HepG2 (cell line): ENCODE measurements around the gene LIN28A. TPM values are rescaled to one million over a fixed set of nuclear protein-coding genes. Genes with fewer than 3 reads are reported as not detected.

Source experiments
- AGO1 ChIP-seq: fragments of 200-400 bp; formaldehyde crosslinking; IDR thresholded peaks from 2 replicates; pipeline ENCODE4 v1.6.1; 2017; ENCODE audit warnings: mild to moderate bottlenecking, low read depth, low read length, moderate library complexity; ENCODE audit not compliant: poor library complexity, severe bottlenecking
- BCL3 ChIP-seq: sonication (generic); formaldehyde crosslinking; IDR thresholded peaks from 2 replicates; pipeline ENCODE4 v1.5.1; 2020; ENCODE audit warnings: mild to moderate bottlenecking, missing genetic modification reagents, moderate library complexity
- BRD4 ChIP-seq: sonication (generic); formaldehyde crosslinking; IDR thresholded peaks from 2 replicates; pipeline ENCODE4 v1.4.0; 2020; ENCODE audit warnings: missing genetic modification reagents
- HNRNPL ChIP-seq: fragments of 200-400 bp; formaldehyde crosslinking; IDR thresholded peaks from 2 replicates; pipeline ENCODE4 v1.6.1; 2017; ENCODE audit warnings: mild to moderate bottlenecking, low read depth, low read length
- KDM2A ChIP-seq: sonication (generic); formaldehyde crosslinking; IDR thresholded peaks from 2 replicates; pipeline ENCODE4 v1.4.0; 2020; ENCODE audit warnings: low read depth, missing genetic modification reagents, borderline replicate concordance
- MAFG ChIP-seq: sonication (generic); formaldehyde crosslinking; IDR thresholded peaks from 2 replicates; pipeline ENCODE4 v1.5.1; 2020; ENCODE audit warnings: mild to moderate bottlenecking, missing genetic modification reagents
- NR3C1 ChIP-seq: sonication (generic); formaldehyde crosslinking; IDR thresholded peaks from 2 replicates; pipeline ENCODE4 v1.4.0; 2020; ENCODE audit warnings: missing genetic modification reagents
- PITX1 ChIP-seq: sonication (generic); formaldehyde crosslinking; IDR thresholded peaks from 2 replicates; pipeline ENCODE4 v1.5.1; 2020; ENCODE audit warnings: mild to moderate bottlenecking, missing genetic modification reagents
- REST ChIP-seq, 2 experiments: IDR thresholded peaks; 2 replicates each; pipeline ENCODE4 v1.6.1; 2011 to 2012; ENCODE audit warnings: low read length in 2 of 2, borderline replicate concordance in 1 of 2, low read depth in 1 of 2, mild to moderate bottlenecking in 1 of 2, moderate library complexity in 1 of 2
- ZBTB38 ChIP-seq: sonication (generic); formaldehyde crosslinking; IDR thresholded peaks from 2 replicates; pipeline ENCODE4 v1.5.1; 2020; ENCODE audit warnings: mild to moderate bottlenecking, missing genetic modification reagents
- ZNF30 ChIP-seq: sonication (generic); formaldehyde crosslinking; IDR thresholded peaks from 2 replicates; pipeline ENCODE4 v1.5.0; 2020; ENCODE audit warnings: mild to moderate bottlenecking, missing genetic modification reagents
- ZNF430 ChIP-seq: sonication (generic); formaldehyde crosslinking; IDR thresholded peaks from 2 replicates; pipeline ENCODE4 v1.9.0; 2021; ENCODE audit warnings: mild to moderate bottlenecking, missing genetic modification reagents
- ZNF703 ChIP-seq: sonication (generic); formaldehyde crosslinking; IDR thresholded peaks from 2 replicates; pipeline ENCODE4 v1.5.1; 2020; ENCODE audit warnings: missing genetic modification reagents, mild to moderate bottlenecking, moderate library complexity, borderline replicate concordance
- ZNF704 ChIP-seq: sonication (generic); formaldehyde crosslinking; IDR thresholded peaks from 2 replicates; pipeline ENCODE4 v1.8.1; 2023; ENCODE audit warnings: mild to moderate bottlenecking, inconsistent platforms, moderate library complexity, missing genetic modification reagents, borderline replicate concordance
- ZZZ3 ChIP-seq: sonication (generic); formaldehyde crosslinking; IDR thresholded peaks from 2 replicates; pipeline ENCODE4 v1.4.0; 2020; ENCODE audit warnings: missing genetic modification reagents, mild to moderate bottlenecking, borderline replicate concordance
- polyA plus RNA-seq, 8 experiments: library from polyadenylated mRNA; depleted of rRNA in 3 of 8; stranded (reverse) in 7 of 8; unstranded in 1 of 8; fragments of >200 nt; fragmentation: Illumina TruSeq in 4 of 8; extraction: Trizol in 4 of 8; gene quantifications; 2 replicates each; pipeline versions ENCODE4 v1.2.1 to v1.2.3, GENCODE V29; 2011 to 2016; ENCODE audit warnings: low read depth in 4 of 8, missing spikeins in 1 of 8, mixed read lengths in 1 of 8; ENCODE audit not compliant: insufficient read depth in 1 of 8
- total RNA-seq, 5 experiments: library from RNA; depleted of rRNA; stranded (reverse); fragments of >200 nt; fragmentation: Illumina TruSeq; extraction: Trizol; gene quantifications; 2 replicates each; pipeline ENCODE4 v1.2.3, GENCODE V29; 2016; ENCODE audit warnings: low read depth in 1 of 5
- TF ChIP-seq, protein P1 (sequence below), 2 experiments: sonication (generic) in 1 of 2; formaldehyde crosslinking in 1 of 2; IDR thresholded peaks; 2 replicates each; pipeline versions ENCODE4 v1.5.1 to v1.6.1; 2011 to 2020; ENCODE audit warnings: borderline replicate concordance in 1 of 2, low read depth in 1 of 2, low read length in 1 of 2, mild to moderate bottlenecking in 1 of 2, missing genetic modification reagents in 1 of 2, moderate library complexity in 1 of 2
- TF ChIP-seq, protein P2 (sequence below): IDR thresholded peaks from 2 replicates; pipeline ENCODE4 v1.6.1; 2012; ENCODE audit warnings: low read depth, low read length, improper control_type of control experiment

LIN28A gene
- total and polyA plus RNA-seq, 2 of the 13 experiments (the other 11 are each of a cell fraction or from before 2014, with no cell fraction given): not detected

GRCh38 chr1:26471498-26472319 is 61.1 kb downstream of the LIN28A start (continued):
- peak; percentile 22 to 82 for TF ChIP-seq REST (IDR thresholded peaks at IDR 0.05; ENCODE audit: borderline replicate concordance in 1 of 2, low read depth in 1 of 2, low read length in 2 of 2)
- TF ChIP-seq ZNF704 (CRISPR knock-in tag): 0 out of 2 replicates have a peak, but pooled peaks have one; percentile 8
- no peak for TF ChIP-seq ZNF703 (CRISPR knock-in tag)
- TF ChIP-seq BCL3 (CRISPR knock-in tag): 0 out of 2 replicates have a peak, but pooled peaks have one; percentile 13
- TF ChIP-seq ZNF430: peak; percentile 3; the same call in 1 of the 2 replicates
- TF ChIP-seq KDM2A (CRISPR knock-in tag): peak; percentile 87
- TF ChIP-seq, protein P1, sequence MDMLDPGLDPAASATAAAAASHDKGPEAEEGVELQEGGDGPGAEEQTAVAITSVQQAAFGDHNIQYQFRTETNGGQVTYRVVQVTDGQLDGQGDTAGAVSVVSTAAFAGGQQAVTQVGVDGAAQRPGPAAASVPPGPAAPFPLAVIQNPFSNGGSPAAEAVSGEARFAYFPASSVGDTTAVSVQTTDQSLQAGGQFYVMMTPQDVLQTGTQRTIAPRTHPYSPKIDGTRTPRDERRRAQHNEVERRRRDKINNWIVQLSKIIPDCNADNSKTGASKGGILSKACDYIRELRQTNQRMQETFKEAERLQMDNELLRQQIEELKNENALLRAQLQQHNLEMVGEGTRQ (IDR thresholded peaks at IDR 0.05; ENCODE audit: low read depth, low read length): no peak
- TF ChIP-seq, protein P1 (CRISPR knock-in tag; IDR thresholded peaks at IDR 0.05; ENCODE audit: borderline replicate concordance): peak; percentile 13; the same call in 1 of the 2 replicates
- TF ChIP-seq NR3C1: no peak
- 0 out of 2 replicates have a peak, but pooled peaks have one; percentile 52 for TF ChIP-seq HNRNPL
- 0 out of 2 replicates have a peak, but pooled peaks have one; percentile 48 for TF ChIP-seq BRD4
- TF ChIP-seq AGO1: peak; percentile 96
- TF ChIP-seq MAFG (CRISPR knock-in tag): no peak
- TF ChIP-seq ZZZ3 (CRISPR knock-in tag): no peak
- no peak for TF ChIP-seq ZNF30 (CRISPR knock-in tag)
- no peak for TF ChIP-seq PITX1 (CRISPR knock-in tag)
- TF ChIP-seq ZBTB38: peak; percentile 23; the same call in 1 of the 2 replicates
- TF ChIP-seq, protein P2, sequence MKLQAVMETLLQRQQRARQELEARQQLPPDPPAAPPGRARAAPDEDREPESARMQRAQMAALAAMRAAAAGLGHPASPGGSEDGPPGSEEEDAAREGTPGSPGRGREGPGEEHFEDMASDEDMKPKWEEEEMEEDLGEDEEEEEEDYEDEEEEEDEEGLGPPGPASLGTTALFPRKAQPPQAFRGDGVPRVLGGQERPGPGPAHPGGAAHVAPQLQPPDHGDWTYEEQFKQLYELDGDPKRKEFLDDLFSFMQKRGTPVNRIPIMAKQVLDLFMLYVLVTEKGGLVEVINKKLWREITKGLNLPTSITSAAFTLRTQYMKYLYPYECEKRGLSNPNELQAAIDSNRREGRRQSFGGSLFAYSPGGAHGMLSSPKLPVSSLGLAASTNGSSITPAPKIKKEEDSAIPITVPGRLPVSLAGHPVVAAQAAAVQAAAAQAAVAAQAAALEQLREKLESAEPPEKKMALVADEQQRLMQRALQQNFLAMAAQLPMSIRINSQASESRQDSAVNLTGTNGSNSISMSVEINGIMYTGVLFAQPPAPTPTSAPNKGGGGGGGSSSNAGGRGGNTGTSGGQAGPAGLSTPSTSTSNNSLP: no peak
